Anterior cingulate cortex (tissue), 58 donors: ENCODE measurements around the gene MARVELD1.
A peak's percentile ranks its signal among the peaks of the same experiment; 100 is the strongest.
"Not testable (repeated sequence)": the region's sequence is repeated elsewhere in the genome, so short reads cannot be mapped to it uniquely, and the experiment has no call there.

ENCODE experiments used
- DNase-seq, 58 donors: peaks; one replicate each; lab custom pipeline; 2025; lab: John Stamatoyannopoulos, UW

The MARVELD1 gene

GRCh38 chr10:97689559-97690020 lies 23.9 kb upstream of the MARVELD1 start:
- no peak for DNase-seq

GRCh38 chr10:97690133-97690532 lies 23.4 kb upstream of the MARVELD1 start:
- DNase-seq = no peak

GRCh38 chr10:97698072-97698655 lies 15.4 kb upstream of the MARVELD1 start:
- not testable (repeated sequence) for DNase-seq

GRCh38 chr10:97701438-97702069 lies 12.0 kb upstream of the MARVELD1 start:
- DNase-seq = peak in 34 of 58 donors; percentile 17 to 73 (median 46)

GRCh38 chr10:97703398-97704067 lies 10.0 kb upstream of the MARVELD1 start:
- DNase-seq = no peak

GRCh38 chr10:97704341-97704740 lies 9.2 kb upstream of the MARVELD1 start:
- DNase-seq = no peak

GRCh38 chr10:97705006-97705670 lies 8.4 kb upstream of the MARVELD1 start:
- DNase-seq = no peak

- DNase-seq = no peak
Measured at GRCh38 chr10:97707134-97707861, 6.2 kb upstream of the MARVELD1 start.

GRCh38 chr10:97708167-97708566 lies 5.4 kb upstream of the MARVELD1 start:
- no peak for DNase-seq

- DNase-seq = peak in 27 of 58 donors; percentile 5 to 71 (median 29)
Measured at GRCh38 chr10:97708976-97709946, 4.3 kb upstream of the MARVELD1 start.

GRCh38 chr10:97711640-97712572 lies 1.6 kb upstream of the MARVELD1 start:
- no peak for DNase-seq

GRCh38 chr10:97713826-97714400 lies 383 bp downstream of the MARVELD1 start:
- DNase-seq = peak in 54 of 58 donors; percentile 33 to 81 (median 58)

- peak in 31 of 58 donors; percentile 7 to 65 (median 41) for DNase-seq
Measured at GRCh38 chr10:97714401-97715258, 1.1 kb downstream of the MARVELD1 start.

- no peak for DNase-seq
Measured at GRCh38 chr10:97715259-97715874, 1.8 kb downstream of the MARVELD1 start.

- DNase-seq = no peak
Measured at GRCh38 chr10:97717627-97718026, 4.1 kb downstream of the MARVELD1 start.

GRCh38 chr10:97718178-97718577 lies 4.6 kb downstream of the MARVELD1 start:
- DNase-seq = peak in 44 of 58 donors; percentile 12 to 82 (median 51)
